DMS 273 (cell line): ENCODE results near the gene B4GALT5.
"Not testable (repeated sequence)": the region's sequence is repeated elsewhere in the genome, so short reads cannot be mapped to it uniquely, and the experiment has no call there.

ENCODE experiments used
- DNase-seq: peaks from one replicate; lab custom pipeline; 2025; ENCODE audit not compliant: unreplicated experiment; lab: John Stamatoyannopoulos, UW

Gene B4GALT5

GRCh38 chr20:49631061-49631716 is 82.5 kb downstream of the B4GALT5 start:
- peak; percentile 46 for DNase-seq

- DNase-seq: no peak
These were observed 83.2 kb downstream of the B4GALT5 start for GRCh38 chr20:49630396-49630951.

GRCh38 chr20:49629606-49630005 is 84.1 kb downstream of the B4GALT5 start:
- DNase-seq: no peak

- DNase-seq: not testable (repeated sequence)
These were observed 85.4 kb downstream of the B4GALT5 start for GRCh38 chr20:49628280-49628679.

GRCh38 chr20:49627329-49627761 is 86.3 kb downstream of the B4GALT5 start:
- DNase-seq: no peak

- not testable (repeated sequence) for DNase-seq
These were observed 88.7 kb downstream of the B4GALT5 start for GRCh38 chr20:49624988-49625387.

- DNase-seq: peak; percentile 22
These were observed 89.4 kb downstream of the B4GALT5 start for GRCh38 chr20:49624317-49624716.

GRCh38 chr20:49622243-49622642 is 91.4 kb downstream of the B4GALT5 start:
- DNase-seq: no peak

- DNase-seq: no peak
These were observed 93.1 kb downstream of the B4GALT5 start for GRCh38 chr20:49620364-49621240.

- DNase-seq: no peak
These were observed 94.3 kb downstream of the B4GALT5 start for GRCh38 chr20:49619113-49620048.

- no peak for DNase-seq
These were observed 95.4 kb downstream of the B4GALT5 start for GRCh38 chr20:49618289-49618688.

GRCh38 chr20:49617394-49617793 is 96.3 kb downstream of the B4GALT5 start:
- DNase-seq: not testable (repeated sequence)

- no peak for DNase-seq
These were observed 97.3 kb downstream of the B4GALT5 start for GRCh38 chr20:49616154-49617007.

GRCh38 chr20:49615401-49616153 is 98.1 kb downstream of the B4GALT5 start:
- no peak for DNase-seq

GRCh38 chr20:49615051-49615400 is 98.7 kb downstream of the B4GALT5 start:
- not testable (repeated sequence) for DNase-seq

GRCh38 chr20:49614338-49615050 is 99.2 kb downstream of the B4GALT5 start:
- peak; percentile 14 for DNase-seq

GRCh38 chr20:49612127-49612738 is 101.4 kb downstream of the B4GALT5 start:
- DNase-seq: no peak

GRCh38 chr20:49611539-49612126 is 102.0 kb downstream of the B4GALT5 start:
- peak; percentile 19 for DNase-seq
